A549 (cell line): ENCODE results near the gene DUSP23.

Experiments
- CTCF ChIP-seq: fragments of >200 bp; sonication (Bioruptor Twin); formaldehyde crosslinking; IDR thresholded peaks from 3 replicates; pipeline ENCODE4 v1.5.1; 2016
- POLR2A ChIP-seq: IDR thresholded peaks from 2 replicates; pipeline ENCODE4 v1.6.1; 2012; ENCODE audit warnings: mild to moderate bottlenecking, low read length
- TP53 ChIP-seq: fragments of 250-450 bp; sonication (Bioruptor Pico); IDR thresholded peaks from 2 replicates; pipeline ENCODE4 v1.5.0; 2021; ENCODE audit warnings: mild to moderate bottlenecking, moderate library complexity

GRCh38 chr1:159831412-159832141 lies 50.8 kb downstream of the DUSP23 start:
- TF ChIP-seq CTCF (no peak), POLR2A (no peak), TP53 (CRISPR knock-in tag) (no peak)
